ENCODE data around the gene ELMO2. TPM values are rescaled to one million over a fixed set of nuclear protein-coding genes. Genes with fewer than 3 reads are reported as not detected.

The ELMO2 gene
- total and polyA plus RNA-seq, 2 donors (not counting 1 experiment from before 2014, with no cell fraction given), result 22.1 to 41.7 TPM

DNA sequence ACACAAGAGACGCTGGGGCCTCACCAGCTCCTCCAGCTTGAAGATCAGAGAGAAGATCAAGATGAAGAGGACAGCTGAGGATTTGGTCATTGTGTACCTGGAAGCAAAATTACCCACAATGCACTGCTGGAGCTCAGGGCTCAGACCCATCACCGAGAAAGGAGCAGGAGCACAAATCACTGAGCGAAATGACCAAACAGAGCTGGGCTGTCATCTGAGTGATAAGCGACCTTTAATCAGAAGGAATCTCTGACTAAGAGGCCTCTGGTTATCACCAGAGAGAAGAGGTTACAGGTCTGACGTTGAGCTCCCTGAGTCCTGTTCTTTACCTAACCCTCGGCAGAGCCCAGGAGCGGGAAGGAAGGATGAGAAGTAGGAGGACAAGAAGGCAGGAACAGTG, 50.6 kb downstream of the ELMO2 start:
- Histone ChIP-seq H3K36me3 (replicated peaks in 1 of 2; ENCODE audit: control extremely low read depth in 1 of 2, control insufficient read depth in 1 of 2, extremely low read depth in 1 of 2, insufficient read depth in 2 of 2, low read length in 1 of 2) (peaks cover 0 to 15% of the 10 kb centered on the region in 2 experiments), H3K27me3 (replicated peaks in 1 of 4; ENCODE audit: control extremely low read depth in 1 of 4, control insufficient read depth in 3 of 4, insufficient read depth in 4 of 4, low read length in 3 of 4) (no peaks in the 10 kb centered on the region), H3K4me2 (replicated peaks; ENCODE audit: low read depth, low read length, poor library complexity, severe bottlenecking) (no peak overlapping the region), H3K4me3 (ENCODE audit: control extremely low read depth in 1 of 5, extremely low read depth in 1 of 5, insufficient read depth in 1 of 5, low read depth in 2 of 5, low read length in 4 of 5) (no peak overlapping the region), H3K4me1 (ENCODE audit: control insufficient read depth in 2 of 2, insufficient read depth in 2 of 2, low read length in 2 of 2) (peaks cover 12 to 39% of the 10 kb centered on the region in 2 donors), H3K27ac (ENCODE audit: low read length in 2 of 2) (no peak overlapping the region), H3K9me3 (ENCODE audit: control extremely low read depth in 1 of 3, control insufficient read depth in 2 of 3, insufficient read depth in 1 of 3, low read length in 2 of 3) (no peaks in the 10 kb centered on the region), H2AFZ (ENCODE audit: insufficient read depth, low read depth, low read length, poor library complexity, severe bottlenecking) (no peak overlapping the region), H3K9ac (ENCODE audit: low read length) (no peak overlapping the region), H3K79me2 (ENCODE audit: control insufficient read depth, insufficient read depth, low read length) (peaks cover 11% of the 10 kb centered on the region), H4K20me1 (ENCODE audit: control insufficient read depth, insufficient read depth, low read length, poor library complexity, severe bottlenecking) (peaks cover 41% of the 10 kb centered on the region)
- Mint-ChIP-seq H3K27ac (peak overlapping the region; percentile 10), H3K4me1 (peaks cover 42% of the 10 kb centered on the region), H3K9me3 (ENCODE audit: insufficient read depth) (no peaks in the 10 kb centered on the region), H3K4me3 (no peak overlapping the region), H3K27me3 (no peaks in the 10 kb centered on the region)
- DNase-seq (no peak), ATAC-seq (ENCODE audit: low read depth) (no peak)
- POLR2A ChIA-PET, result no interaction called here
- 98% methylated on average over 7 of the region's 7 CpGs for WGBS (ENCODE audit: insufficient coverage)
- TF ChIP-seq, protein P1, sequence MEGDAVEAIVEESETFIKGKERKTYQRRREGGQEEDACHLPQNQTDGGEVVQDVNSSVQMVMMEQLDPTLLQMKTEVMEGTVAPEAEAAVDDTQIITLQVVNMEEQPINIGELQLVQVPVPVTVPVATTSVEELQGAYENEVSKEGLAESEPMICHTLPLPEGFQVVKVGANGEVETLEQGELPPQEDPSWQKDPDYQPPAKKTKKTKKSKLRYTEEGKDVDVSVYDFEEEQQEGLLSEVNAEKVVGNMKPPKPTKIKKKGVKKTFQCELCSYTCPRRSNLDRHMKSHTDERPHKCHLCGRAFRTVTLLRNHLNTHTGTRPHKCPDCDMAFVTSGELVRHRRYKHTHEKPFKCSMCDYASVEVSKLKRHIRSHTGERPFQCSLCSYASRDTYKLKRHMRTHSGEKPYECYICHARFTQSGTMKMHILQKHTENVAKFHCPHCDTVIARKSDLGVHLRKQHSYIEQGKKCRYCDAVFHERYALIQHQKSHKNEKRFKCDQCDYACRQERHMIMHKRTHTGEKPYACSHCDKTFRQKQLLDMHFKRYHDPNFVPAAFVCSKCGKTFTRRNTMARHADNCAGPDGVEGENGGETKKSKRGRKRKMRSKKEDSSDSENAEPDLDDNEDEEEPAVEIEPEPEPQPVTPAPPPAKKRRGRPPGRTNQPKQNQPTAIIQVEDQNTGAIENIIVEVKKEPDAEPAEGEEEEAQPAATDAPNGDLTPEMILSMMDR (IDR thresholded peaks at IDR 0.05), result no peak
- TF ChIP-seq EZH2 (IDR thresholded peaks at IDR 0.05; ENCODE audit: borderline replicate concordance, insufficient read depth, low read depth, low read length, poor library complexity, severe bottlenecking), result no peak
- CTCF ChIA-PET, result interaction anchor here (0.6 kb wide), 1 partner anchor 72 kb away, joined by 3 read pairs; no protein-coding TSS in a partner anchor
- intact Hi-C loops (cut with micrococcal nuclease), result no loop called here

GRCh38 chr20:46354920-46355654, 51.3 kb downstream of the ELMO2 start:
- CTCF ChIA-PET, result no interaction called here
- ATAC-seq (ENCODE audit: low read depth), result no peak
- peak overlapping the region; percentile 10 for H3K27ac Mint-ChIP-seq
- intact Hi-C loops (cut with micrococcal nuclease), result no loop called here
- no peak for TF ChIP-seq EZH2 (IDR thresholded peaks at IDR 0.05; ENCODE audit: borderline replicate concordance, insufficient read depth, low read depth, low read length, poor library complexity, severe bottlenecking)
- TF ChIP-seq, protein P1 (IDR thresholded peaks at IDR 0.05), result no peak
- no peaks in the 10 kb centered on the region for H3K27me3 ChIP-seq (replicated peaks in 1 of 4; ENCODE audit: control extremely low read depth in 1 of 4, control insufficient read depth in 3 of 4, insufficient read depth in 4 of 4, low read length in 3 of 4)
- peaks cover 11% of the 10 kb centered on the region for H3K79me2 ChIP-seq (ENCODE audit: control insufficient read depth, insufficient read depth, low read length)
- H2AFZ ChIP-seq (ENCODE audit: insufficient read depth, low read depth, low read length, poor library complexity, severe bottlenecking), result no peak overlapping the region
- no peak overlapping the region for H3K9ac ChIP-seq (ENCODE audit: low read length)
- H3K9me3 ChIP-seq (ENCODE audit: control extremely low read depth in 1 of 3, control insufficient read depth in 2 of 3, insufficient read depth in 1 of 3, low read length in 2 of 3), result no peaks in the 10 kb centered on the region
- peaks cover 0 to 19% of the 10 kb centered on the region in 2 experiments for H3K36me3 ChIP-seq (replicated peaks in 1 of 2; ENCODE audit: control extremely low read depth in 1 of 2, control insufficient read depth in 1 of 2, extremely low read depth in 1 of 2, insufficient read depth in 2 of 2, low read length in 1 of 2)
- 96% methylated on average over 19 of the region's 20 CpGs for WGBS (ENCODE audit: insufficient coverage)
- no peak overlapping the region for H3K27ac ChIP-seq (ENCODE audit: low read length in 2 of 2)
- H4K20me1 ChIP-seq (ENCODE audit: control insufficient read depth, insufficient read depth, low read length, poor library complexity, severe bottlenecking), result peaks cover 42% of the 10 kb centered on the region
- no peak overlapping the region for H3K4me3 ChIP-seq (ENCODE audit: control extremely low read depth in 1 of 5, extremely low read depth in 1 of 5, insufficient read depth in 1 of 5, low read depth in 2 of 5, low read length in 4 of 5)
- H3K9me3 Mint-ChIP-seq (ENCODE audit: insufficient read depth), result no peaks in the 10 kb centered on the region
- H3K4me3 Mint-ChIP-seq, result no peak overlapping the region
- no peak for DNase-seq
- H3K4me1 ChIP-seq (ENCODE audit: control insufficient read depth in 2 of 2, insufficient read depth in 2 of 2, low read length in 2 of 2), result peaks cover 14 to 44% of the 10 kb centered on the region in 2 donors
- H3K4me2 ChIP-seq (replicated peaks; ENCODE audit: low read depth, low read length, poor library complexity, severe bottlenecking), result no peak overlapping the region
- H3K4me1 Mint-ChIP-seq, result peaks cover 47% of the 10 kb centered on the region
- H3K27me3 Mint-ChIP-seq, result no peaks in the 10 kb centered on the region
- POLR2A ChIA-PET, result no interaction called here
